ENCODE data around the gene GOLGB1.

DNA sequence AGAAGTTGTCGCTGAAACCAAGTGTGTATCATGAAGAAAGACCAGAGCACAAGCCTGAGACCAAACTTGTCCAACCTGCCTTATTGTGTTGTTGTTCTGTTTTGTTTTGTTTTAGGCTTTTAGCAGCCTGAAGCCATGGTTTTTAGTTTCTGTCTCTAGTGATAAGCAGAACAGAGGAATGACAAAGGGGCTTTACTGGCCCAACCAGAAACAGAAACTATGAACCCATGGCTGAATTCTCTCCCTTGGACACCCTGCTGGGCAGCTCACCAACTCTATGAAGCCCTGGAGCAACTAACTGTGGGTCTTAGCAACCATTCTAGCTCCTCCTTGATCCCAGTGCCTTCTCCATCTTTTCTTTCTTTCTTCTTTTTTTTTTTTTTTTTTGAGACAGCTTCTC lies 119.2 kb downstream of the GOLGB1 start:
- TF ChIP-seq CTCF (IDR thresholded peaks at IDR 0.05): no peak
- TF ChIP-seq POLR2A (IDR thresholded peaks at IDR 0.05): no peak
